Measurements from ENCODE around the gene PAGE3.

Gene PAGE3

DNA sequence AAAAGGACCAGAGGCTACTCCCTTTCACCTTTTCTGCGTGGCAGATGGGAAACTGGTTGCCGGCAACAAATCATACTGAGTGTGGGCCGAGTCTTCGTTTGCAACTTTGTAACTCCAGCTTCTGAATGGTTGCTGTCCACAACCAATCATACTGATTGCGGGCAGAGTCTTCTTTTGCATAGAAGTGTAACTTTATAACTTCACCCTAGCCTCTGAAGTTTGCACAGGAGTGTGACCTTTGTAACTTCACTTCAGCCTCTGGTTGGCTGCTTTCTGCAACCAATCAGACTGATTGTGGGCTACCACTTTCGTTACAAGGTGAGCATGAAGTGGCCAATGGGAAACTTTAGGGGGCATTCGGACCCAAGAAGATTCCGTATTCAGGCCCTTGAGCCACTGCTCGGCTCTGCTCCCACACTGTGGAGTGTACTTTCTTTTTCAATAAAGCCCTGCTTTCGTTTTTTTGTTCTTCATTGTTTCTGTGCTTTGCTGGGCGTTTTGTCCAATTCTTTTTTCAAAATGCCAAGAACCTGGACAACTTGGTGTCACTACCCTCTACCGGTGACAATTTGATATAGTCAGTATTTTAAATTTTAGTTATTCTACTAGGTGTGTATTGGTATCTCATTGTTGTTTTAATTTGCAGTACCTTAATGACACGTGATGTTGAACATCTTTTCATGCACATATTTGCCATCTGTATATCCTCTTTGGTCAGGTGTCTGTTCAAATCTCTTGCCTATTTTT lies 53.6 kb downstream of the PAGE3 start:
- no peak for DNase-seq (ENCODE audit: low read depth in 1 of 2, low spot score in 1 of 2)
- TF ChIP-seq SPI1 (IDR thresholded peaks at IDR 0.05; ENCODE audit: borderline replicate concordance, low read depth) (no peak), POLR2AphosphoS5 (IDR thresholded peaks at IDR 0.05; ENCODE audit: low read depth) (no peak), GABPA (IDR thresholded peaks at IDR 0.05; ENCODE audit: low read depth) (no peak)
- TF ChIP-seq, protein P1, sequence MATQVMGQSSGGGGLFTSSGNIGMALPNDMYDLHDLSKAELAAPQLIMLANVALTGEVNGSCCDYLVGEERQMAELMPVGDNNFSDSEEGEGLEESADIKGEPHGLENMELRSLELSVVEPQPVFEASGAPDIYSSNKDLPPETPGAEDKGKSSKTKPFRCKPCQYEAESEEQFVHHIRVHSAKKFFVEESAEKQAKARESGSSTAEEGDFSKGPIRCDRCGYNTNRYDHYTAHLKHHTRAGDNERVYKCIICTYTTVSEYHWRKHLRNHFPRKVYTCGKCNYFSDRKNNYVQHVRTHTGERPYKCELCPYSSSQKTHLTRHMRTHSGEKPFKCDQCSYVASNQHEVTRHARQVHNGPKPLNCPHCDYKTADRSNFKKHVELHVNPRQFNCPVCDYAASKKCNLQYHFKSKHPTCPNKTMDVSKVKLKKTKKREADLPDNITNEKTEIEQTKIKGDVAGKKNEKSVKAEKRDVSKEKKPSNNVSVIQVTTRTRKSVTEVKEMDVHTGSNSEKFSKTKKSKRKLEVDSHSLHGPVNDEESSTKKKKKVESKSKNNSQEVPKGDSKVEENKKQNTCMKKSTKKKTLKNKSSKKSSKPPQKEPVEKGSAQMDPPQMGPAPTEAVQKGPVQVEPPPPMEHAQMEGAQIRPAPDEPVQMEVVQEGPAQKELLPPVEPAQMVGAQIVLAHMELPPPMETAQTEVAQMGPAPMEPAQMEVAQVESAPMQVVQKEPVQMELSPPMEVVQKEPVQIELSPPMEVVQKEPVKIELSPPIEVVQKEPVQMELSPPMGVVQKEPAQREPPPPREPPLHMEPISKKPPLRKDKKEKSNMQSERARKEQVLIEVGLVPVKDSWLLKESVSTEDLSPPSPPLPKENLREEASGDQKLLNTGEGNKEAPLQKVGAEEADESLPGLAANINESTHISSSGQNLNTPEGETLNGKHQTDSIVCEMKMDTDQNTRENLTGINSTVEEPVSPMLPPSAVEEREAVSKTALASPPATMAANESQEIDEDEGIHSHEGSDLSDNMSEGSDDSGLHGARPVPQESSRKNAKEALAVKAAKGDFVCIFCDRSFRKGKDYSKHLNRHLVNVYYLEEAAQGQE (IDR thresholded peaks at IDR 0.05; ENCODE audit: insufficient replicate concordance, low read depth), result no peak
- TF ChIP-seq, protein P2, sequence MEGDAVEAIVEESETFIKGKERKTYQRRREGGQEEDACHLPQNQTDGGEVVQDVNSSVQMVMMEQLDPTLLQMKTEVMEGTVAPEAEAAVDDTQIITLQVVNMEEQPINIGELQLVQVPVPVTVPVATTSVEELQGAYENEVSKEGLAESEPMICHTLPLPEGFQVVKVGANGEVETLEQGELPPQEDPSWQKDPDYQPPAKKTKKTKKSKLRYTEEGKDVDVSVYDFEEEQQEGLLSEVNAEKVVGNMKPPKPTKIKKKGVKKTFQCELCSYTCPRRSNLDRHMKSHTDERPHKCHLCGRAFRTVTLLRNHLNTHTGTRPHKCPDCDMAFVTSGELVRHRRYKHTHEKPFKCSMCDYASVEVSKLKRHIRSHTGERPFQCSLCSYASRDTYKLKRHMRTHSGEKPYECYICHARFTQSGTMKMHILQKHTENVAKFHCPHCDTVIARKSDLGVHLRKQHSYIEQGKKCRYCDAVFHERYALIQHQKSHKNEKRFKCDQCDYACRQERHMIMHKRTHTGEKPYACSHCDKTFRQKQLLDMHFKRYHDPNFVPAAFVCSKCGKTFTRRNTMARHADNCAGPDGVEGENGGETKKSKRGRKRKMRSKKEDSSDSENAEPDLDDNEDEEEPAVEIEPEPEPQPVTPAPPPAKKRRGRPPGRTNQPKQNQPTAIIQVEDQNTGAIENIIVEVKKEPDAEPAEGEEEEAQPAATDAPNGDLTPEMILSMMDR (IDR thresholded peaks at IDR 0.05; ENCODE audit: insufficient read depth, low read length), result no peak
- H3K27ac ChIP-seq (replicated peaks), result no peak overlapping the region
- no peaks in the 10 kb centered on the region for H3K27me3 ChIP-seq (ENCODE audit: insufficient read depth, poor library complexity, severe bottlenecking)
- H3K4me3 ChIP-seq (replicated peaks; ENCODE audit: insufficient read depth, low read length), result no peak overlapping the region
